Thyroid gland (tissue), 4 donors: ENCODE measurements around the gene DDX51. TPM values are rescaled to one million over a fixed set of nuclear protein-coding genes. Genes with fewer than 3 reads are reported as not detected.

Experiments
- DNase-seq, 2 donors: peaks; one replicate each; pipeline ENCODE4 v3.0.0-alpha.2; 2019
- H3K27ac ChIP-seq, 3 donors: fragments of 200-600 bp; sonication (generic); 1 replicate in 2 of 3; 2 replicates in 1 of 3; pipeline ENCODE4 v1.5.1; 2016 to 2019; ENCODE audit warnings: mild to moderate bottlenecking in 1 of 3, moderate library complexity in 1 of 3
- H3K27me3 ChIP-seq: fragments of 200-600 bp; sonication (generic); one replicate; pipeline ENCODE4 v1.5.1; 2019
- H3K36me3 ChIP-seq, 2 donors: fragments of 200-600 bp; sonication (generic); one replicate each; pipeline ENCODE4 v1.5.1; 2016 to 2019
- H3K4me1 ChIP-seq, 2 donors: fragments of 200-600 bp; sonication (generic); one replicate each; pipeline ENCODE4 v1.5.1; 2017 to 2019
- H3K4me3 ChIP-seq, 3 donors: fragments of 200-600 bp; sonication (generic); replicated peaks in 1 of 3; 1 replicate in 2 of 3; 2 replicates in 1 of 3; pipeline ENCODE4 v1.5.1; 2016; ENCODE audit warnings: mild to moderate bottlenecking in 1 of 3
- H3K9me3 ChIP-seq: fragments of 200-600 bp; sonication (generic); one replicate; pipeline ENCODE4 v1.5.1; 2017
- CTCF ChIP-seq, 6 experiments: fragments of 200-600 bp in 3 of 6; fragments of 450-650 bp in 3 of 6; sonication (generic) in 3 of 6; IDR thresholded peaks; one replicate each; pipeline ENCODE4 v1.5.1; 2016 to 2019; ENCODE audit warnings: antibody characterized with exemption in 6 of 6, mild to moderate bottlenecking in 2 of 6, inconsistent platforms in 1 of 6, moderate library complexity in 1 of 6
- POLR2A ChIP-seq, 2 donors: fragments of 450-650 bp; IDR thresholded peaks; one replicate each; pipeline ENCODE4 v1.6.1; 2017; ENCODE audit warnings: antibody characterized with exemption in 2 of 2, mild to moderate bottlenecking in 2 of 2, moderate library complexity in 1 of 2
- WGBS, 2 donors: methylation state at CpG; one replicate each; pipeline ENCODE4 v1.1.5; 2017; 5-methylcytosine and 5-hydroxymethylcytosine counted together
- intact Hi-C: fragments of 100-400 bp; cut with DNase I; formaldehyde crosslinking; loops from one replicate; pipeline ENCODE4 v1.15.1; 2023
- total RNA-seq, 4 donors: library from RNA; depleted of rRNA; stranded (reverse); fragments of >200 nt; gene quantifications; one replicate each; pipeline ENCODE4 v1.2.3, GENCODE V29; 2016

The DDX51 gene
- total RNA-seq, 4 donors from 2014 or later: 11.2 to 23.1 (median 13.7) TPM

- no peaks in the 10 kb centered on the region for H3K9me3 ChIP-seq
- no peak for TF ChIP-seq POLR2A (IDR thresholded peaks at IDR 0.05)
- no peak for TF ChIP-seq CTCF (IDR thresholded peaks at IDR 0.05)
- peaks cover 10 to 17% of the 10 kb centered on the region in 2 donors for H3K4me1 ChIP-seq
- H3K27ac ChIP-seq: peak overlapping the region in 1 of 3 donors; percentile 6
- H3K4me3 ChIP-seq: peak overlapping the region in 1 of 3 donors; percentile 5
- WGBS, 2 donors: 12 to 23% methylated on average over 13 to 17 of the region's 17 CpGs
- intact Hi-C loops: loop anchor here (10.0 kb wide), 1 partner anchor 92 kb away; no protein-coding TSS in a partner anchor
- peak; percentile 37 to 61 for DNase-seq
- no peaks in the 10 kb centered on the region for H3K27me3 ChIP-seq
- no peaks in the 10 kb centered on the region for H3K36me3 ChIP-seq
Observed at GRCh38 chr12:132162508-132163031, 18.5 kb upstream of the DDX51 start.

GRCh38 chr12:132161796-132162507 is 17.8 kb upstream of the DDX51 start:
- no peaks in the 10 kb centered on the region for H3K27me3 ChIP-seq
- no peak overlapping the region for H3K27ac ChIP-seq
- H3K4me3 ChIP-seq: no peak overlapping the region

GRCh38 chr12:132161036-132161781 is 17.1 kb upstream of the DDX51 start:
- no peak for TF ChIP-seq POLR2A (IDR thresholded peaks at IDR 0.05)
- no peak for TF ChIP-seq CTCF (IDR thresholded peaks at IDR 0.05)
- Histone ChIP-seq H3K27me3 (no peaks in the 10 kb centered on the region), H3K4me3 (no peak overlapping the region), H3K9me3 (no peaks in the 10 kb centered on the region), H3K27ac (no peak overlapping the region), H3K4me1 (peaks cover 10 to 13% of the 10 kb centered on the region in 2 donors), H3K36me3 (no peaks in the 10 kb centered on the region)
- no peak for DNase-seq
- intact Hi-C loops: loop anchor here (10.0 kb wide), 1 partner anchor 94 kb away; no protein-coding TSS in a partner anchor
- WGBS, 2 donors: 63 to 72% methylated on average over 10 to 14 of the region's 14 CpGs

More at GRCh38 chr12:132161796-132162507, 17.8 kb upstream of the DDX51 start:
- no peak for TF ChIP-seq POLR2A (IDR thresholded peaks at IDR 0.05)
- TF ChIP-seq CTCF (IDR thresholded peaks at IDR 0.05): no peak
- intact Hi-C loops: loop anchor here (10.0 kb wide), 1 partner anchor 93 kb away; no protein-coding TSS in a partner anchor
- no peak for DNase-seq
- Histone ChIP-seq H3K36me3 (no peaks in the 10 kb centered on the region), H3K4me1 (peaks cover 10 to 13% of the 10 kb centered on the region in 2 donors), H3K9me3 (no peaks in the 10 kb centered on the region)
- WGBS, 2 donors: 48 to 54% methylated on average over 17 of the region's 17 CpGs

- WGBS, 2 donors: 84% methylated on average over 8 of the region's 15 CpGs; no CpG with 5 or more reads in 1 of the 2 donors
- no peaks in the 10 kb centered on the region for H3K36me3 ChIP-seq
- no peak for DNase-seq
- TF ChIP-seq CTCF (IDR thresholded peaks at IDR 0.05): no peak
- no peak for TF ChIP-seq POLR2A (IDR thresholded peaks at IDR 0.05)
- no peak overlapping the region for H3K27ac ChIP-seq
- H3K4me3 ChIP-seq: no peak overlapping the region
- H3K4me1 ChIP-seq: peaks cover 10 to 13% of the 10 kb centered on the region in 2 donors
- intact Hi-C loops: loop anchor here (10.0 kb wide), 1 partner anchor 94 kb away; no protein-coding TSS in a partner anchor
- H3K27me3 ChIP-seq: no peaks in the 10 kb centered on the region
- no peaks in the 10 kb centered on the region for H3K9me3 ChIP-seq
Observed at GRCh38 chr12:132160601-132161035, 16.5 kb upstream of the DDX51 start.
